ENCODE data around the gene PKDCC.
A peak's percentile ranks its signal among the peaks of the same experiment; 100 is the strongest.

The PKDCC gene

DNA sequence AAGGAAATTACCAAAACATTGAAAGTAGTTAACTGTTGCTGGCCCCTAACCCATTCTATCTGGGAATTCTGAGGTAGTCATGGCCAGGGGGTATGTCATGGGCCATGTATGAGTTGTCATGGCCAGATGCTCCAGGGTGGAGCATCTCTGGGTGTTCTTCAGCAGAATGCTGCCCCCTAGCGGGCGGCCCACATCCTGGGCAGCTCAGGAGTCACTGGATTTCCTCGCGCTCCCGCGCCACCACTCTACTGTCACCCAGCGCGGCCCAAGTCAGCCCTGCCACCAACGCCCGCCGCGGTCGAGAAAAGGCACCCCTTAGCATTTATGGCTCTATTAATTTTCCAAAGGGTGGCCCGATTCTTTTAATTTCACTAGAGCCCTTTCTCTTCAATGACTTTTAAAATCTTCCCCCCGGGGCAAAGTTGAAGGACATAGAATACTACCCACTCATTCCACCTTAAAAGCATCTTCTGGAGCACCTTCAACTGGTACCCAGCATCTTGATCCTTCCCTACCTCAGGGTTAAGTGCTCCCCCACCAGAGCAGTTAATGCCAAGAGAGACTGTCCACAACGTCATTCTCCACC is 41.6 kb downstream of the PKDCC start:
- no peak for DNase-seq

GRCh38 chr2:42090216-42090615 is 42.4 kb downstream of the PKDCC start:
- no peak for DNase-seq

GRCh38 chr2:42091671-42092070 is 43.9 kb downstream of the PKDCC start:
- no peak for DNase-seq

- DNase-seq = no peak
These were observed 44.5 kb downstream of the PKDCC start for GRCh38 chr2:42092084-42092996.

DNA sequence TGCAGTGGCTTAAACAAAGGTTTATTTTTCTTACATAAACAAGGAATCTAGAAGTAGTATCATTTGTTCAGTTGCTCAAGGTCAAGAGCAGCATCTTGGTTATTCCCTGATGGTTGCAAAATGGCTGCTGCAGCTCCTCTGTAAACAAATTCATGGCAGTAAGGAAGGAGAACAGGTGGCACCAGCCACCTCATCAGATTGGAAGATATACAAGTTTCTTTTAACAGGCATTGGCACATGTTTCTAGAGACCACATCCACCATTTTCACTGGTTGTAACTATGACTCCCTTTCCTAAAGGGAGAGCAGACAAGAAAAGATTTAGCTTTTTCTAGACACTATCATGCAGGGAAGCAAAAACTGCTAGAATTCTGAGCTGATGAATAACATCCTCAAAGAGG is 46.3 kb downstream of the PKDCC start:
- DNase-seq = no peak

- DNase-seq = peak; percentile 62
These were observed 48.1 kb downstream of the PKDCC start for GRCh38 chr2:42095923-42096408.

DNA sequence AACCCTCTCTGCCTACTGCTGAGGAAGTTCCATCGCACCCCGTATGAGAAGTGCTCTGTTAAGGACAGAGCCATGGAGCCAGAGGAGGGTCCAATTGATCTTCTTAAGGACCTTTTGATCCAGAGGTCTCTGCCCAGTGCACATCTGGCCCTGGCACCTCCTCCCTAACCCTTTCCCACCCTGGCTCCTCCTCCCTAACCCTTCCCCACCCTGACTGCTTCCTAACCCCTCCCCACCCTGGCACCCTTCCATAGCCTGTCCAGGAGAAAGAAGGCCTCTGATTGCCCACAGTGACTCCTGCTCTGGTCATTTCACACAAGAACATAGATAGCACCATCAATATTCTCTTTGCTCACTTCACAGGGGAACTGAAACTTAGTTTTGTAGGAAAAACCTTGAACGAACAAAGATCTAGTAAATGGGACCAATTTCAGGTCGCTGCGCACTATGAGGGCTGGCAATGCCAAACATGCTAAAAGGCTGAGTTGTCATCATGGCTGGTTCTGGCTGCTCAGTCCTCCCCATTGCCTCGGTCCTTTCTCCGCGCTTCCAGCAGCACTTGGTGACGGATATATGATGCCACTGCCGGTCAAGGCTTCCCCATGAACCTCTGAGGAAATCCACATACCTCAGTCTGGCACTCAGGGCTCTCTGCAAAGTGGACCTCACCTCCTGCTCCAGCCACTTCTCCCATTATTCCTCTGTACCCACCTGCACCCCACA is 49.2 kb downstream of the PKDCC start:
- DNase-seq = no peak

- DNase-seq = no peak
These were observed 51.0 kb downstream of the PKDCC start for GRCh38 chr2:42098571-42099437.

GRCh38 chr2:42099438-42100173 is 51.8 kb downstream of the PKDCC start:
- DNase-seq = no peak

DNA sequence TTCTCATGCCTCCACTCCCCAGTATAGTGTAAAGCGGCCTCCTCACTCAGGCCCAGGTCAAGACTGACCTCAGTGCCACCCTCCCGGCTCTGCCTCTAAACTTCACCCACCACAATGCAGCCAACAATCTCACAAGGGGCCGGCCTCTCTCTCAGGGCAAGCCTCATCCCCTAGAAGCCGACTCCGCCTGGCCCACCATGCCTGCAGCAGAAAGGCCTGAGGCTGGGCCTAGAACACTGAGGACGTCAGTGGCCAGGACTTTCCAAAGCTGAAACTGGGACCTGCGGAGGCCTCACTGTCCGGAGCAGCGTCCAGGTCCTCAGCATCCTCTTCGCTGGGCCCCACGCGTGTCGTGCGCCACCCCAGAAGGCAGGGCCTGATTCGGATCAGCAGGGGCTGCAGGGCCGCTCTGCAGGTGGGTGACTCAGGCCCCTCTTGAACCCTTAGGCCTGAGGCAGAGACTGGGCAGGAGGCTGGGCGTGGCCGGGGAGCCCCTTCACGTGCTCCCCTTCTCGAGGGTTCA is 52.9 kb downstream of the PKDCC start:
- DNase-seq = no peak

GRCh38 chr2:42101206-42102023 is 53.6 kb downstream of the PKDCC start:
- no peak for DNase-seq

DNA sequence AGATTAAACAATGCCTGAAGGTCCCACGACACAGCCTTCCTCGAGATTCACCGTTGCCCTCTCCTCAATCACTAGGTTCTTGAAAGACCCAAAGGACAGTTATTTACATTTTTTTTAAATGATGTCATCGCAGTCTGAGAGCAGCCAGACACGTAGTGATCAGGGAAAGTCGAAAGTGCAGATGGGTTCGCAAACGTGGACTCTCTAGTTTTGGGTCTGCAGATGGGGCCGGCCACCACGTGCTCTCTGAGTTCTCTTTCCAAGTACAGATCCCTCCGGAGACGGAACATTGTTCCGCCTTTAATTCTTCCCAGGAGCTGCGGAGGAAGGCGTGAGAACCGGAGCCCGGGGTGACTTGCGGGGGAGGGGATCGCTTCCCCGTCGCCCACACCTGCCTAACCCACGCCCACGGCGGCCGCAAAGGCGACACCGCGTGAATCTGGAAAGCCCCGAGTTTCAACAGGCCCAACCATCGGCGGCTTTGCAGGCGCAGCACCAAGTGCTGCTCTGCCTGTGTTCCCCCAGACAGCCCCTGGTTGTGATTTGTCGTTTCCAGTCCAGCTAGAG is 54.3 kb downstream of the PKDCC start:
- no peak for DNase-seq

GRCh38 chr2:42102591-42103450 is 55.0 kb downstream of the PKDCC start:
- DNase-seq = no peak

DNA sequence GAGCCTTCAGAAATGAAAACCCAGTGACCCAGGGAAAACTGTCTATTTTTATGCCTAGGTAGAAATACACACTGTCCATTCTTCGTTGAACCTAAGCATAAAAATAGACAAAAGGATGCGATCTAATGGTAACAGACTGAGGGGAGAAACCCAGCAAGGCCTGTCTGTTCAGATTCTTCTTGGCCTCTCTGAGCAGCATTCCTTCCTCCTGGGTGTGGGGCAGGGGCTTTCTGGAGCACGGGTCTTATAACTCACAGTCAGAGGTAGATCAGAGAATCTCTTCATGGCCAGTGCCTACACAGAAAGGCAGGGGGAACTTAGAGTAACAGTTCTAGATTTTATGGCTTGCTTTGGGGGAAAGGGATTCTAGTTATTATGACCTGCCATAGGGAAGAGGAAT is 56.0 kb downstream of the PKDCC start:
- DNase-seq = no peak

DNA sequence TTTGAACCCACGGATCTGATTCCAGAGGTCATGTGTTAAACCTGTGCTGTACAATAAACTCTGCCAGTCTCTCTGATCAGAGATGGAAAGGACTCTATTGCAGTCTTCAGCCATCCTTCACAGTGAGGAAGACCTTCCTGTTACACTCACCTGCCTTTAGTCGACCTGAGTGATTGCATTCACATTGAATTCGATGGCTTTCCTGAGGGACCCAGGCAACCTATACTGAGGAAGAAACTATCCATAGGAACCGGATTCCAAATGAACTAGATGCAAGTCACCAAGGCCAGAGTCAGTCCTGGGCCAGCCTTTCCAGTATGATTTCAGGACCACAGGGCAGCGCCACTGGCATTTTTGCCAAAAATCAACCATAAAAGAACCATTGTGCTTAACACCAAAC is 56.8 kb downstream of the PKDCC start:
- DNase-seq = no peak

GRCh38 chr2:42105330-42106256 is 57.8 kb downstream of the PKDCC start:
- DNase-seq = no peak

DNA sequence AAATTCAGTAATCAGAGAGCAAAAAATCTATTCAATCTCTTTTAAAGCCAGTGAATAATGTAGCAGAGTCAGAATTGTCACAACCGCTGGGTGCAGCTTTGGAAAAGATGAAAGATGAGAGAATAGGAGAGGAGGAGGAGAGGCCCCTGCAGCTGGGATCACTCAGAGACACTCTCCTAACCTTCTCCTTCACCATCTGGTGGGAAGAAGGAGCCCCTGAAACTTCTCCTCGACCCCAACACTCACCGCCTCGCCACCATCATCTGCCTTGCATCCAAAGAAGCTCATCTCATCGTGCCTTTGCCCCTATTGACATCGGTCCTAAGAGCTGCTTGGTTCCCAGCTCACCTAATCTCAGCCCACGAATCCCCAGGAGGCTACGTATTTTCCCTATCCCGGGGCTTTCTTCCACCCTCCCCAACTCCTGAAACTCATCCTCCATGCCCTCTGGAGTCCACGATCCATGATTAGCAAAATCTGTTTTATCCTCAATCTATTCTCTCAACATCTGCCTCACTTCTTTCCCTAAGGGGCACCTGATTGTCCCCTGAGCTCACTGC is 58.5 kb downstream of the PKDCC start:
- DNase-seq = no peak

Data from NCI-H1105 (cell line).